ENCODE data around the gene SELENOI.

The SELENOI gene

DNA sequence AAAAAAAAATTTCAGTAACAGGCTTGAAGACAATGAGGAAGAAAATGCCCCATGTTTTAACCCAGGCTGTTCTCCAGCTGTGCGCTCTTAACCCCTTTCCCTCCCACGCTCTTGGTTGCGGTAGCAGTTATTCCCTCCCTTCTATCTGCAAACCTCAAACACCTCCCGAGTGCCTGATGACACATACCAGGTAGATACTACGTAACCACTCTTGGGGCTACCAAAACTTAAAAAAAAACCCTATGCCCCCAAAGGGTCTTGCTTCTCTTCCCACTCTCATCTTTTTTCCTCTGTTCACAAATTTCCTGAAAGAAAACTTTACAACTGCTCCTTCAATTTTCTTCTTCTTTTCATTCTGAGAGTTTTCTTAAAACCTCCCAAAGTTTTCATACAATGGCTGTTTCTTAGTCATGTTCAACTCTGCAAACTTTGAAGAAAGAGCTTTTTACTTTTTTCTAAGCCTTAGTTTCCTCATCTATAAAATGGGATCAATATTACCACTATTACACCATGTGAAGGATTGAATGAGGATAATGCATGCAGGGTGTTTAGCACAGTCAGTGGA lies 50.9 kb downstream of the SELENOI start:
- DNase-seq: peak; percentile 81
- in situ Hi-C loops (cut with MboI; ENCODE audit: low pct_unique_long_range_greater_than_20kb, low sequenced_read_pairs): no loop called here

DNA sequence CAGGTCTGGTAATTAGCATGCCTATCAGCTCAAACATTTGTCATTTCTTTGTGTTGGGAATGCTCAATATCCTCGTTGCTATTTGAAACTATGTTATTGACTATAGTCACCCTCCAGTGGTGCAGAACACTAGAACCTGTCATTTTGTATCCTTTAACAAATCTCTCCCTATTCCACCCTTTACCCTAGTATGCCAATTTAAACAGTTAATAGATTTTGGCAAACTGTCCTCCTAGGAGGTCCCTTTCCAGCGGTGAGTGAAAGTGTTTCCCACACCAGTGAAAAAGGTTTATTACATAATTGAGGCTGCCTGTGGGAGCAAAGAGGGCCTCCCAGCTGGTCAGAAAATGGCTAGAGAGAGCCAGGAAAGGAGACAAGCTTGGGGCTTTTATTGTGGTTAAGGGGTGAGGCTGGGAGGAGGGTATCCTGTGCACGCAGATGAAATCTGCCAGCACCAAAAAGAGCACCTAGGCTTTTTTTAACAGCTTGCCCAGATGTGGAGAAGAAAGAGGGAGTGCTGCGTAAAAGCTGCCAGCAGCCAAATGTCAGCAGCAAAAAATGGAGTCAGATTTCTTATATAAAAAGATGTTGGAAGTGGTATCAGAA lies 53.9 kb downstream of the SELENOI start:
- peak; percentile 29 for DNase-seq
- in situ Hi-C loops (cut with MboI; ENCODE audit: low pct_unique_long_range_greater_than_20kb, low sequenced_read_pairs): no loop called here

DNA sequence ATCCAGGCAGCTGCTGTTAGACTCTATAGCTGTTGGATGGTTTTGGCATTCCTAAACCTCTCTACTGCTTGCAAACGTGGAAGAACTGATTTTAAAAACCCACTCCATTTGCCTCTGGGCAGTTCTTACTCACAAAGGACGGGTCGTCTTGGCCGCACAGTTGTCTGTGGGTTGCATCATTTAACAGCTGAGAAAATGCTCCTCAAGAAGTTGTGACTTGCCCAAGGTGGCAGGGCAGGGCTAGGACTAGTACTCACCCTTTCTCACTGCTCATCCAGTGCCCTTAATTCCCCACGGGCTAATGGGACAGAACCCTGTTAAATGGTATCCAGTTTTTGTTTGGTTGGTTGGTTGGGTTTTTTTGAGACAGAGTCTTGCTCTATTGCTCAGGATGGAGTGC lies 54.8 kb downstream of the SELENOI start:
- in situ Hi-C loops (cut with MboI; ENCODE audit: low pct_unique_long_range_greater_than_20kb, low sequenced_read_pairs): no loop called here
- no peak for DNase-seq

DNA sequence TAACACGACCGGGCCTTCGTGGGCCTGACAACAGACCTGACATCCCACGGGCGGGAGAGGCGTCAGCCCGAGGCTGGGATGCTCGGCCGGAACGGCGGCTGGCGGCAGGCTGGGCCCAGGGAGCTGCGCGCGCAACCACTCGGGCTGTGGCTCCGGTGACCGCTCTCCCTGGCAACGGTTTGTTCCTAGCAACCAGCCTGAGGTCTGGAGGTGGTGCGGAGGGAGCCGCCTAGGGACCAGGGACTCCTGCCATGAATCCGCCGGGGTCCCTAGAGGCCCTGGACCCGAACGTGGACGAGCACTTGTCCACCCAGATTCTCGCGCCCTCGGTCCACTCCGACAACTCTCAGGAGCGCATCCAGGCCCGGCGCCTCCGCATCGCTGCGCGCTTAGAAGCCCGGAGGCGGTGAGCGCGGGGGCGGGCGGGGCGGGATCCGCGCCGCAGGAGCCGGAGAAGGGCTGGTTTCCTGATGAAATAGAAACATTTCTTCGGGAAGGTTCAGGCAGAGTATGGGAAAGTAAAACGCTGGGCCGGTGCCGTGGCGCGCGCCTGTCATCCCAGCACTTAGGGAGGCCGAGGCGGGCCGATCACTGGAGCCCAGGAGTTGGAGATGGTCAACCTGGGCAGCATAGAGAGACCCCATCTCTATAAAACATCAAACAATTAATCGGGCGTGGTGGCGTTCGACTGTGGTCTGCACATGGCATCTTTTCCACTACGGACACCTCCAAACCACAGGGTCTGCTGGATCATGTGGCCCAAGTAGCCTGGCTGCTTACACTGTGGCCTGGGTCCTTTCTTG lies 56.0 kb downstream of the SELENOI start, which contains the start of gene DRC1:
Gene DRC1, plus strand, starts transcription at position 182 of the 803 bp plus-strand sequence. Its CDS starts 70 bp downstream, at position 252.
- in situ Hi-C loops (cut with MboI; ENCODE audit: low pct_unique_long_range_greater_than_20kb, low sequenced_read_pairs): no loop called here
- no peak for DNase-seq

DNA sequence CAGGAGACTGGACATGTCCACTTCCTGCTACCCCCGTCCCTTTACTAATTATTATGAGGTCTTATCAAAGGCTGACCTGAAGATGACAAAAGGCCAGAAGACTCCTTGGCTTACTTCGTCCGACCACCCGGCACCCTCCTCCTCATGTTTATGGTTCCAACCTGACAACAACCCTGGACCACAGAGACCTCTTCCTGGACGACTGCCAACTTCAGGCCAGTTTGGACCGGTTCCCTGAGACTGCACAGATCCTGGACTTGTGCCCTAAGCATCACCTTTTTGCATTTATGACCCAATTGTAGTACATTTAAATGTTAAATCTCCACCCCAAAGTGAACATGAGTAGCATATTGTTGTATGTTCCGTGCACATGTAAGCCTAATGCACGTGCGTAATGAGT lies 61.6 kb downstream of the SELENOI start:
- DNase-seq: no peak
- in situ Hi-C loops (cut with MboI; ENCODE audit: low pct_unique_long_range_greater_than_20kb, low sequenced_read_pairs): no loop called here

DNA sequence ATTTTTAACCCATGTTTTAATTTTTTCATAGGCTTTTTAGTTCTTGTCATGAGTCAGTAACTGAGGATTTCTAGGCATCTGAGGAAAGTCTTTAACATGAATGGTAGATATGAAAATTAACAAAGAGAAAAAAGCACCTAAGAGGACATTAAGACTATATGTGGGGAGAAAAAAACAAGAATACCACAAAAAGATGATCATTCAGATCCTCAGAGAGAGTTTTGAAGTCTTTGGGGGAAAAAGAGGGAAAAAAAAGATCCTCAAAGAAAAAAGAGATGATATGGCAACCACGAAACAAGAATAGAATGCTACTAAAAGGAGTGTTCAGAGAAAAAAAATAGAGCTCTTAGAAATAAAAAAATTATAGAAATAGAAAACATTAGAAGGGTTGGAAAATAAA lies 63.8 kb downstream of the SELENOI start:
- in situ Hi-C loops (cut with MboI; ENCODE audit: low pct_unique_long_range_greater_than_20kb, low sequenced_read_pairs): no loop called here
- DNase-seq: no peak

DNA sequence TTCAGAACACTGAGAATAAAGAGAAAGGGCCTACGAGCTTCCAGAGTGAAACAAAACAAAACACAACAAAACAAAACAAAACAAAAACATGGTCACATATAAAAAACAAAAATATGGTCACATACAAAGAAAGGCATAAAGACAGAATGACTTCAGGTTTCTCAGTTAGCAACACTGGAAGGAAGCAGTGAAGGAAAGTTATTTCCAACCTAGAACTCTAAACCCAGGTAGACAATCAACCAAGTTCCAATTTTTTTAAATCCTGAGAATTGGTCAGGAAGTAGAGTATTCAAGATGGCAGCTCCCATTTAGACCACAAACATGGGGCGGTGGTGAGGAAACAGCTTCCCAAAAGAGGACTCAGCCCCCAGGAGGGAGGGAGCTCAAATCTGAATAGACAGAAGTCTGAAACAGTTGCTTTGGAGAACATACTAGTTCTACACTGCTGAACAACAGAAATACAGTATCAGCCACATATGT lies 64.9 kb downstream of the SELENOI start:
- in situ Hi-C loops (cut with MboI; ENCODE audit: low pct_unique_long_range_greater_than_20kb, low sequenced_read_pairs): no loop called here
- DNase-seq: no peak

DNA sequence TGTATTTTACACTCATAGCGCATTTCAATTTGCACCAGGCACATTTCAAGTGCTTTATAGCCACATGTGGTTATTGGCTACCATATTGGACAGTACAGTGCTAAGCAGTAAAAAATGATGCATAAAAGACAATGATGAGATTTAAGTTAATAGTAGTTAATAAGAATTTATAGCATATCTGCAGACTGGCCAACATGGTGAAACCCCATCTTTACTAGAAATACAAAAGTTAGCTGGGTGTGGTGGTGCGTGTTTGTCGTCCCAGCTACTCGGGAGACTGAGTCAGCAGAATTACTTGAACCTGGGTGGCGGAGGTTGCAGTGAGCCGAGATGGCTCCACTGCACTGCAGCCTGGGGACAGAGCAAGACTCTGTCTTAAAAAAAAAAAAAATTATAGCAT lies 65.5 kb downstream of the SELENOI start:
- no peak for DNase-seq
- in situ Hi-C loops (cut with MboI; ENCODE audit: low pct_unique_long_range_greater_than_20kb, low sequenced_read_pairs): no loop called here

DNA sequence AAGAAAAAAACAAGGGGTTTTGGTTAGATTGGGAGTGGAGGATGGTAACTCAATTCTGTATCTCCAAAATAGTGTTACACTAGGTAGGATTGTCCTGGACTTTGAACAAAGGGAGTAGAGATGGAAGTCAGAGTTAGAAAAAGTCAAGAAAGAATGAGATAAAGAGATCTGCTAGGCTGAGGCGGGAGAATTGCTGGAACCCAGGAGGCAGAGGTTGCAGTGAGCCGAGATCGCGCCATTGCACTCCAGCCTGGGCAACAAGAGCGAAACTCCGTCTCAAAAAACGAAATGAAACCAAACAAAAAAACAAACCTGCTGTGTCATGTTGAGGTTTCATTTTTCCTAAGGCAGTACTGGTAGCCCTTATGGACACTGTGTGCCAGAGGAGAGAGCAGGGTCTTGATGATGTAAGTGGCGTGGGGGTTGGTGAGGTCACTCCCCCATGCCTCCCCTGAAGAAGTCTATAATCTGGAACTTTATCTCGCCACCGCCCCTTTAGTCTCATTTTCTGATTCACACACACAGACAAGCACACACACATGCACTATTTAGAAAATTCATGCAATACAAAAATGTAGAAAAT lies 66.2 kb downstream of the SELENOI start:
- in situ Hi-C loops (cut with MboI; ENCODE audit: low pct_unique_long_range_greater_than_20kb, low sequenced_read_pairs): no loop called here
- peak; percentile 51 for DNase-seq

DNA sequence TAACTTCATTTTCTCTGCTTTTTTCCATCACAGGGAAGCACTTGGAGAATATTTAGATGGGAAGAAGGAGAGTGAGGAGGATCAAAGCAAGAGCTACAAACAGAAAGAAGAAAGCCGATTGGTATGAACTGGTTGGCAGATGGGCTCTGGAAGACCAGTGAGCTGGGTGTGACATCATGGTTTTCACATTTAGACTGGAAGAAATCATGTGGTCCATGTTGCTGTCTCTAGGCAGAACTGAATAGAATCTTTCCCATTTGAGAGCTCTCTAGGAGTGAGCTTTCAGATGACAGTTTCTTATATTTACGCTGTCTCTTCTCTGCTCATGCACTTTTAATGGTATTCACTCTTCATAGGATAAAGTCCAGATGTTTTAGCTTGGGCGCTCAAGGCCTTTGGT lies 68.4 kb downstream of the SELENOI start:
- DNase-seq: no peak
- in situ Hi-C loops (cut with MboI; ENCODE audit: low pct_unique_long_range_greater_than_20kb, low sequenced_read_pairs): no loop called here

DNA sequence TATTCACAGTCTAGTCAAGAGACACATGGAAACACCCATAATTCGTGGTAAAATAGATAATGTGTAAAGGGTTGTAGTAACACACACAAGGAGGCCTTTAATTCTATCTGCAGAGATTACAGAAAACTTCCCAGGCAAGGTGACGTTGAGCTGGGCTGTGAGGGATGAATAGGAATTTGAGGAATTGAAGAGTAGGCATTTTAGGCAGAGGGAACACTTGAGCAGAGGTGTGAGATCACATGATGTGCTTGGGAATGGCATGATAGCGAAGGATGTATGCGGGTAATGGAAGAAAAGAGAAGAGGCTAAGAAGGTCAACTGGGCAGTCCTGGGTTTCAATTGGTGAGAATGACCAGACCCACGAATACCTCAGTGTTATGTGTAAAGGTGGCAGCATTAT lies 76.0 kb downstream of the SELENOI start:
- in situ Hi-C loops (cut with MboI; ENCODE audit: low pct_unique_long_range_greater_than_20kb, low sequenced_read_pairs): no loop called here
- DNase-seq: no peak

DNA sequence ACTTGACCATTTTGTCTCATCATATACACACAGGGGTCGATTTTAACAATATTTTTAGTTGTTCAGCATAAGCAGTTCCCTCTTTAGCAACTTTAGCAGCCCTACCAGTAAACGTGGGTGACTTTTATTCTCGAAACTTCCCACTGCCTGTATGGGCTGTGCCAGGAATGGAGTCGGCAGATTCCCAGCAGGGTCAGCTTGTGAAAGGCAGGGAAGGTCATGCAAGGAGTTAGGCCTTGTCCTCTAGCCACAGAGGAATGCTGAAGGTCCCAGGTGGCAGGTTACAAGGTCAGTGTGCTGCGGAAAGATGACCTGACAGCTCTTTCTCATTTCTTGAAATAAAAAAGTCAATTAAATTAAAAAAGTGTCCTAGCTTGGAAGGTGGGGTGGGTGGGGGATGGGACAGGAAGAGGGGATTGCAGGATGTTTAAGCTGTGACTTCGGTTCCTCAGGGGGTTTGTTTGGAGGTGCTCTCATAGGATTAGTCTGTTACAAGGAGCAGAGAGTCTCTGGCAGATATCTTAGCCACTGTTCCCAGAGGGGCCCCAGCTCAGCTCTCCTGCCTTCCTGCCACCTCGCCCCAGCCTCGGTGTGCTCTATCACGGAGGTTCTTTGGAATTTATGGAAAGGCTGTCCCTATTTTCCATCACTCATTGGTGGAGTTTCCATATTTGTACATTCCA lies 77.1 kb downstream of the SELENOI start:
- in situ Hi-C loops (cut with MboI; ENCODE audit: low pct_unique_long_range_greater_than_20kb, low sequenced_read_pairs): no loop called here
- DNase-seq: no peak

DNA sequence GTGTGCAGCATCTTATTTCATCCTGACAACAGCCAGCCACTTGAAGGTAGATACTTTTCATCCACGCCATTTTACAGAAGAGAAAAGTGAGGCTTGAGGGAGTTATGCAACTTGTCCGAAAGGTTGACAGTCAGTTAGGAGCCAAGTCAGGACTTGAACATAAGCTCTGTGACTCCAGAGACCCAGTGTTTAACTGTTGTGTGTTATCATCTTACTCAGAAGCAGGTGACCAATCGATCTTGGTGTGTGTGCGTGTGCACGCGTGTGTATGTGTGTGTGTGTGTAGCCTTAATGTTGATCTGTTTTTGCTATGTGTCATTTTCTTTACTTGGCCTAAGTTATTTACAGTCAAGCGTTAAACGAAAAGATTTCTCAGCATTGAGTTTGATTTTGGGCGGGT lies 77.8 kb downstream of the SELENOI start:
- in situ Hi-C loops (cut with MboI; ENCODE audit: low pct_unique_long_range_greater_than_20kb, low sequenced_read_pairs): no loop called here
- DNase-seq: no peak

DNA sequence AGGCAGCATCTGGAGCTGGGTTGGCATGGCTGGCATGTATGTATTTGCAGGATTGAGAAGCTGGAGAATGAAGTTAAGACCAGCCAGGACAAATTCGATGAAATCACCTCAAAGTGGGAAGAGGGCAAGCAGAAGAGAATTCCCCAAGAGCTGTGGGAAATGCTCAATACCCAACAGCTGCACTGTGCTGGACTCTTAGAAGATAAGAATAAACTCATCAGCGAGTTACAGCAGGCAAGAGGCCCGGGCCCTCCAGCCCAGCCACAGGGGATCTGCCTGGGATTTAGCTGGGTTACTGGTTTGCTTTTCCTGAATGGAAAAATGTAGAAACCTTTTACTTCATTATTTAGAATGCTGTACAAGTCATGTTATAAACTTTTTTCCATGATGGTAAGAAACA lies 78.3 kb downstream of the SELENOI start:
- no peak for DNase-seq
- in situ Hi-C loops (cut with MboI; ENCODE audit: low pct_unique_long_range_greater_than_20kb, low sequenced_read_pairs): no loop called here

DNA sequence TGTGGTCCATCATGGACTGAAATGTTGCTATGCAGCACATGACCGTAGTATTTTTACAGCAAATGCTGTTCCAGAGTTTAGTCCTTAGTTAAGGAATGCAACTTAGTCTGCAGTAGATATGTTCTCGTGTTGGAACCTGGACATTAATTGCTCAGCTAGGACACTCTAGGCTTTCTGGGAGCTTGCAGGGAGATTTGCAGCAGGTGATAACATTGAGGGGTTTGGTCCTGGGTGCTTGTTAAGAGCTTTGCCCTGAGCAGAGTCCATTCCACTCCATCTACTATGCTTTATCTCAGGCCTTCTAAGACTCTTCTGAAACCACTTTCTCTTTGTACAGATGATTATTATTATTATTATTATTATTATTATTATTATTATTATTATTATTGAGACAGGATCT lies 82.9 kb downstream of the SELENOI start:
- DNase-seq: no peak

DNA sequence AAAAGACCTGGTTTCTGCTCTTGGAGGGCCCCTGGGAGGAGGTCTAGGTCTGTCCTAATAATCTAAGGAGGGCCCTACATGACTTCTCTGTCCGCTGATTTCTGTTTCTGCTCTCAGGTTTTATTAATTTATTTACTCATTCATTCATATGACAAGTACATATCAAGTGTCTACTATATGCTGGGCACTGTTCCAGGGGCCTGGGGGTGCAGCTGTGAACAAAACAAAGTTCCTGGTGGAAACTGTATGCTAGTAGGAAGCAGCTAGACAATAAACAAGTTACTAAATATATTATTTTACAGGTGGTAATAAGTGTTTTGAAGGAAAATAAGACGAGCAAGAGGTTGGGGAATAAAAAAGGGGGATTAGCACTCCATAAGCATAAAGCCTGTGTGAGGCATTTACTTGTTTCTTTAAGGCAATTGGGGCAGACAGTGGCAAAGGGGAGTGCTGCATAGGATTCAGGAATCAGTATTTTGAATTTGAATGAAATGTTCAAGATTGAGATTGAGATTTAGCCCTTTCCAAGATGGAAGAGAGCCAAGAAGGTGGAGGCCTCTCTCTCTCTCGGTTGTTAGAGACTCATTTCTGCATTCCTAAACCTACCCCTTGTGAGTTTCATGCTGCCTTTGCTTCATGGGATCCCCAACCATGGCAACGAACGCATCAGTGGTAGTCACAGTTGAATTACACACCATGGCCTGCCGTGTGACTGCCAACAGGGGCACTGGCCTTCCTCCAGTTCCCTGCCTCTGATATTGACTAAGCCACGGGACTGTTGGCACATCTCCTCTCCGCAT lies 84.0 kb downstream of the SELENOI start:
- no peak for DNase-seq
- in situ Hi-C loops (cut with MboI; ENCODE audit: low pct_unique_long_range_greater_than_20kb, low sequenced_read_pairs): no loop called here

More for the DNA sequence above, 82.9 kb downstream of the SELENOI start:
- in situ Hi-C loops (cut with MboI; ENCODE audit: low pct_unique_long_range_greater_than_20kb, low sequenced_read_pairs): no loop called here

DNA sequence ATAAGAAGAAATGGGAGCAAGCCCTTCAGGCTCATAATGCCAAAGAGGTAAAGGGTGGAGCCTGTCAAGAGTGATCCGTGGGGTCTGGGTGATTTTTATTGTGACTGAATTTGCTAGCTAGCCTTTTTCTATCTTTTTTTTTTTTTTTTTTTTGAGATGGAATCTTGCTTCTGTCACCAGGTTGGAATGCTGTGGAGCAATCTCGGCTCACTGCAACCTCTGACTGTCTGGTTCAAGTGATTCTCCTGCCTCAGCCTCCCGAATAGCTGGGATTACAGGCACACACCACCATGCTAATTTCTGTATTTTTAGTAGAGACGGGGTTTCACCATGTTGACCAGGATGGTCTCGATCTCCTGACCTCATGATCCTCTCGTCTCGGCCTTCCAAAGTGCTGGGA lies 84.9 kb downstream of the SELENOI start:
- in situ Hi-C loops (cut with MboI; ENCODE audit: low pct_unique_long_range_greater_than_20kb, low sequenced_read_pairs): no loop called here
- DNase-seq: no peak

DNA sequence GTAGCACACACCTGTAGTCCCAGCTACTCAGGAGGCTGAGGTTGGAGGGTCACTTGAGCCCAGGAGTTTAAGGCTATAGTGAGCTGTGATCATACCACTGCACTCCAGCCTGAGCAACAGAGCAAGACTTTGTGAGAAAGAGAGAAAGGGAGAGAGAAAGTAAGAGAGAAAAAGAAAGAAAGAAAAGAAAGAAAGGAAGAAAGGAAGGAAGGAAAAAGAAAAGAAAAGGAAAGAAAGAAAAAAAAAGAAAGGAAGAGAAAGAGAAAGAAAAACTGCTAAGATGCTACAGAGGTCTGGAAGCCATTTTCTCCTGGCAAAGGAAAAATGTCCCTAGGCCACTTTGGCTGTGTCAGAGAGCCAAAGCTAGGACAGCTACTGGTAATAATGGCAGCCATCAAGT lies 86.4 kb downstream of the SELENOI start:
- in situ Hi-C loops (cut with MboI; ENCODE audit: low pct_unique_long_range_greater_than_20kb, low sequenced_read_pairs): no loop called here
- DNase-seq: no peak

DNA sequence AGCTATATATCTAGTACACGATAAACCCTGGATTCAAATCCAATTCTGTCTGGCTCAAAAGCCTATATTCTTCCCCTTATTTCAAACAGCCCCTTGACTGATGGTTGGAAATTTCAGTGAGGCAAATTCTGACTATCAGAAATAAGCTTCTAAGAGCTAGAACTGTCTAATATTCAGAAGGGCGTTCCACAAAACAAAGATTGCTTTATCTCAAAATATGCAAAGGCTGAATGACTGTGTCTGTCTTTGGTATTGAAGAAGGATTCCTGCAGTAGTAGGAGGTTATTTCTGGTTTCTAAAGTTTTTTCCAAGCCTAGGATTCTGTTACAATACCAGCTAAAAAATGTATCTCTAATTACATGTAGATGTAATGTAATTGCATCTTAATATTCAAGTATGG lies 86.9 kb downstream of the SELENOI start:
- no peak for DNase-seq
- in situ Hi-C loops (cut with MboI; ENCODE audit: low pct_unique_long_range_greater_than_20kb, low sequenced_read_pairs): no loop called here
